ENCODE measurements around the gene AIMP1. TPM values are rescaled to one million over a fixed set of nuclear protein-coding genes. Genes with fewer than 3 reads are reported as not detected.

Gene AIMP1
- total RNA-seq, 1 donor from 2014 or later: 58.3 TPM

Other genes with a start within 250 kb of the AIMP1 start
- gene TBCK, start 341 bp upstream of the AIMP1 start, total RNA-seq: 64.5 TPM
- not detected for gene GIMD1, start 52.2 kb downstream of the AIMP1 start, total RNA-seq